ENCODE results near the gene ZNF846.
"Not testable (repeated sequence)": the region's sequence is repeated elsewhere in the genome, so short reads cannot be mapped to it uniquely, and the experiment has no call there.

- TF ChIP-seq CTCF, POLR2A (IDR thresholded peaks at IDR 0.05): not testable (repeated sequence)
Observed at GRCh38 chr19:9730056-9730455, 38.5 kb downstream of the ZNF846 start.

Data from right lobe of liver (tissue), 4 donors.